K562 (cell line): Measurements from ENCODE around the gene C19orf12. TPM values are rescaled to one million over a fixed set of nuclear protein-coding genes. Genes with fewer than 3 reads are reported as not detected.

Experiments
- ATF7 ChIP-seq: fragments of 450-650 bp; IDR thresholded peaks from 2 replicates; pipeline ENCODE4 v1.7.1; 2014; ENCODE audit warnings: mild to moderate bottlenecking, moderate library complexity
- C11orf30 ChIP-seq: fragments of 450-650 bp; IDR thresholded peaks from 2 replicates; pipeline ENCODE4 v1.6.1; 2016; ENCODE audit warnings: low read depth, mild to moderate bottlenecking
- CCNT2 ChIP-seq: IDR thresholded peaks from 2 replicates; pipeline ENCODE4 v1.6.1; 2011; ENCODE audit warnings: borderline replicate concordance, low read depth, mild to moderate bottlenecking, moderate library complexity, mixed read lengths, low read length; ENCODE audit not compliant: insufficient read length; ENCODE audit errors: extremely low read depth
- DPF2 ChIP-seq: fragments of 450-650 bp; IDR thresholded peaks from 2 replicates; pipeline ENCODE4 v1.6.1; 2016
- ETV1 ChIP-seq: fragments of 450-650 bp; conservative IDR thresholded peaks from 2 replicates; pipeline ENCODE4 v1.6.1; 2016; ENCODE audit warnings: missing genetic modification characterization, control low read depth, low read depth, missing compliant biosample characterization
- EZH2 ChIP-seq: IDR thresholded peaks from 2 replicates; pipeline ENCODE4 v1.6.1; 2012; ENCODE audit warnings: low read depth, mild to moderate bottlenecking, inconsistent platforms, low read length, borderline replicate concordance
- FIP1L1 ChIP-seq: fragments of 200-400 bp; formaldehyde crosslinking; IDR thresholded peaks from 2 replicates; pipeline ENCODE4 v1.6.1; 2018; ENCODE audit warnings: mild to moderate bottlenecking, low read depth, low read length; ENCODE audit not compliant: poor library complexity, severe bottlenecking
- HMG20A ChIP-seq: fragments of 450-650 bp; formaldehyde crosslinking; conservative IDR thresholded peaks from 2 replicates; pipeline ENCODE4 v1.4.0; 2020; ENCODE audit warnings: mild to moderate bottlenecking, mixed read lengths
- ILF3 ChIP-seq: fragments of 450-650 bp; IDR thresholded peaks from 2 replicates; pipeline ENCODE4 v1.6.1; 2018; ENCODE audit warnings: antibody characterized with exemption, mild to moderate bottlenecking, moderate library complexity, borderline replicate concordance
- KDM2B ChIP-seq: fragments of 250-450 bp; sonication (Bioruptor Pico); IDR thresholded peaks from 2 replicates; pipeline ENCODE4 v1.8.0; 2021; ENCODE audit warnings: mild to moderate bottlenecking, moderate library complexity
- KLF6 ChIP-seq: fragments of 250-450 bp; sonication (Bioruptor Pico); IDR thresholded peaks from 2 replicates; pipeline ENCODE4 v1.4.0; 2020; ENCODE audit warnings: mild to moderate bottlenecking, moderate library complexity, borderline replicate concordance
- LCOR ChIP-seq: sonication (generic); formaldehyde crosslinking; IDR thresholded peaks from 2 replicates; pipeline ENCODE4 v1.8.0; 2022; ENCODE audit warnings: mild to moderate bottlenecking, missing genetic modification reagents
- NCOA4 ChIP-seq: fragments of 450-650 bp; IDR thresholded peaks from 2 replicates; pipeline ENCODE4 v1.6.1; 2018; ENCODE audit warnings: mild to moderate bottlenecking; ENCODE audit not compliant: partially characterized antibody
- POLR3A ChIP-seq: IDR thresholded peaks from 2 replicates; pipeline ENCODE4 v1.6.1; 2011; ENCODE audit warnings: borderline replicate concordance, mild to moderate bottlenecking, moderate library complexity; ENCODE audit not compliant: insufficient read length, insufficient read depth; ENCODE audit errors: extremely low read depth
- PYGO2 ChIP-seq: fragments of 450-650 bp; IDR thresholded peaks from 2 replicates; pipeline ENCODE4 v1.6.1; 2016; ENCODE audit warnings: mild to moderate bottlenecking, missing genetic modification characterization, moderate library complexity, missing compliant biosample characterization
- RBBP5 ChIP-seq: fragments of 200-600 bp; sonication (generic); IDR thresholded peaks from 2 replicates; pipeline ENCODE4 v1.6.1; 2012; ENCODE audit warnings: borderline replicate concordance, mild to moderate bottlenecking, low read length, control low read depth, inconsistent platforms; ENCODE audit not compliant: insufficient read depth, poor library complexity, severe bottlenecking
- RBM17 ChIP-seq: fragments of 200-400 bp; formaldehyde crosslinking; IDR thresholded peaks from 2 replicates; pipeline ENCODE4 v1.6.1; 2017; ENCODE audit warnings: low read depth, mild to moderate bottlenecking, low read length, borderline replicate concordance
- RBM34 ChIP-seq: fragments of 200-400 bp; formaldehyde crosslinking; IDR thresholded peaks from 2 replicates; pipeline ENCODE4 v1.6.1; 2018; ENCODE audit warnings: low read length, borderline replicate concordance; ENCODE audit not compliant: insufficient read depth
- SMARCA5 ChIP-seq: fragments of 450-650 bp; IDR thresholded peaks from 2 replicates; pipeline ENCODE4 v1.6.1; 2016
- SRSF9 ChIP-seq: fragments of 200-400 bp; formaldehyde crosslinking; IDR thresholded peaks from 2 replicates; pipeline ENCODE4 v1.6.1; 2017; ENCODE audit warnings: low read depth, low read length, borderline replicate concordance
- TBL1XR1 ChIP-seq, 2 experiments: IDR thresholded peaks; 2 replicates each; pipeline ENCODE4 v1.6.1; 2012; ENCODE audit warnings: improper control_type of control experiment in 2 of 2, low read length in 2 of 2, mild to moderate bottlenecking in 1 of 2
- TRIM28 ChIP-seq: fragments of 450-650 bp; IDR thresholded peaks from 2 replicates; pipeline ENCODE4 v1.6.1; 2017
- ZFPM2 ChIP-seq: fragments of 250-450 bp; sonication (Bioruptor Pico); IDR thresholded peaks from 2 replicates; pipeline ENCODE4 v1.5.1; 2022; ENCODE audit warnings: mild to moderate bottlenecking
- ZKSCAN8 ChIP-seq: fragments of 200-800 bp; sonication (Bioruptor generic); IDR thresholded peaks from 2 replicates; pipeline ENCODE4 v1.6.1; 2016; ENCODE audit warnings: missing genetic modification characterization, missing compliant biosample characterization
- ZNF347 ChIP-seq: fragments of 450-650 bp; formaldehyde crosslinking; IDR thresholded peaks from 2 replicates; pipeline ENCODE4 v1.4.0; 2020; ENCODE audit warnings: low read depth, mild to moderate bottlenecking, moderate library complexity
- ZNF76 ChIP-seq: fragments of 250-450 bp; sonication (Bioruptor Pico); IDR thresholded peaks from 2 replicates; pipeline ENCODE4 v1.4.0; 2020; ENCODE audit warnings: mild to moderate bottlenecking, moderate library complexity, borderline replicate concordance
- ZNF785 ChIP-seq: fragments of 250-450 bp; sonication (Bioruptor Pico); IDR thresholded peaks from 2 replicates; pipeline ENCODE4 v1.4.0; 2020; ENCODE audit warnings: mild to moderate bottlenecking
- polyA plus RNA-seq, 8 experiments: library from polyadenylated mRNA; depleted of rRNA in 4 of 8; stranded (reverse) in 5 of 8; unstranded in 3 of 8; fragments of >200 nt; fragmentation: Nextera tagmentation in 2 of 8; fragmentation: Illumina TruSeq in 1 of 8; extraction: Ambion mirVana in 2 of 8; extraction: Trizol in 1 of 8; gene quantifications; 2 replicates each; pipeline versions ENCODE4 v1.2.1 to v1.2.3, GENCODE V29; 2011 to 2014; ENCODE audit warnings: inconsistent platforms in 1 of 8, missing spikeins in 1 of 8
- total RNA-seq, 7 experiments: library from RNA; depleted of rRNA in 6 of 7; stranded (reverse); fragments of >200 nt in 6 of 7; fragmentation: Illumina TruSeq in 2 of 7; extraction: Trizol in 2 of 7; gene quantifications; 2 replicates each; pipeline versions ENCODE4 v1.2.1 to v1.2.3, GENCODE V29; 2011 to 2021; ENCODE audit warnings: low replicate concordance in 1 of 7
- TF ChIP-seq, protein P1 (sequence below): fragments of 250-450 bp; sonication (Bioruptor Pico); IDR thresholded peaks from 2 replicates; pipeline ENCODE4 v1.4.0; 2020; ENCODE audit warnings: mild to moderate bottlenecking, moderate library complexity, borderline replicate concordance

Gene C19orf12
- total and polyA plus RNA-seq, 9 of the 15 experiments (the other 6 are each of a cell fraction or from before 2014, with no cell fraction given), result 1.9 to 14.5 (median 10.2) TPM

DNA sequence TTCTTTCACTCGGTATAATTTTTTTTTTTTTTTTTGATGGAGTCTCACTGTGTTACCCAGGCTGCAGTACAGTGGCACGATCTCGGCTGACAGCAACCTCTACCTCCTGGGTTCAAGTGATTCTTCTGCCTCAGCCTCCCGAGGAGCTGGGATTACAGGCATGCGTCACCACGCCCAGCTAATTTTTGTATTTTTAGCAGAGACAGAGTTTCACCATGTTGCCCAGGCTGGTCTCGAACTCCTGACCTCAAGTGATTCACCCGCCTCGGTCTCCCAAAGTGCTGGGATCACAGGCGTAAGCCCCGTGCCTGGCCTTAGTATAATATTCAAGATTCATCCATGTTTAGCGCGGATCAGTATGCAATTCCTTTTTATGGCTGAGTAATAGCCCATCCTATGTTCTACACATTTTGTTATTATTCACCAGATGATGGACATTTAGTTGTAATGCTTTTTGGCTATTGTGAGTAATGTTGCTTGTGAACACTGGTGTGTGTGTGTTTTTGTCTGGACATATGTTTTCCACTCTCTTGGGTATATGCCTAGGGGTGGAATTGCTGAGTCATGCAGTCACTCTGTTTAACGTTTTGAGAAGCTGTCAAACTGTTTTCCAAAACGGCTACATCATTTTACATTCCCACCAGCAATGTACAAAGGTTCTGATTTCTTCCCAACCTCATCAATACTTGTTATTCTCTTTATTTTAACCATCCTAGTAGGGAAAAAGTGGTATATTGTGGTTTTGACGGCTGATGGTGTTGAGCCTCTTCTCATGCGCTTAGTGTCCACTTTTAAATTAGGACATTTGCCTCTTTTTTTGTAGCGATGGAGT lies 26.9 kb downstream of the C19orf12 start (continued):
- TF ChIP-seq SRSF9 (no peak), DPF2 (peak; percentile 84), RBM34 (no peak), ZKSCAN8 (CRISPR knock-in tag) (no peak), PYGO2 (tag) (no peak), ZFPM2 (CRISPR knock-in tag) (no peak), LCOR (CRISPR knock-in tag) (no peak), FIP1L1 (no peak), SMARCA5 (peak; percentile 70; the same call in 1 of the 2 replicates), NCOA4 (no peak), RBBP5 (no peak), ZNF347 (no peak), ETV1 (tag) (peak; percentile 36; the same call in 1 of the 2 replicates), C11orf30 (peak; percentile 99), KLF6 (CRISPR knock-in tag) (no peak; the same call in 1 of the 2 replicates), TRIM28 (0 out of 2 replicates have a peak, but pooled peaks have one; percentile 27), ILF3 (no peak), TBL1XR1 (IDR thresholded peaks at IDR 0.05; ENCODE audit: low read length in 2 of 2) (0 out of 4 replicates have a peak, but pooled peaks of 1 of the 2 experiments have one; percentile 23), ZNF785 (CRISPR knock-in tag) (no peak), ZNF76 (no peak), HMG20A (CRISPR knock-in tag) (no peak), KDM2B (CRISPR knock-in tag) (no peak), CCNT2 (no peak), RBM17 (no peak), EZH2 (no peak), POLR3A (no peak), ATF7 (no peak)
- TF ChIP-seq, protein P1, sequence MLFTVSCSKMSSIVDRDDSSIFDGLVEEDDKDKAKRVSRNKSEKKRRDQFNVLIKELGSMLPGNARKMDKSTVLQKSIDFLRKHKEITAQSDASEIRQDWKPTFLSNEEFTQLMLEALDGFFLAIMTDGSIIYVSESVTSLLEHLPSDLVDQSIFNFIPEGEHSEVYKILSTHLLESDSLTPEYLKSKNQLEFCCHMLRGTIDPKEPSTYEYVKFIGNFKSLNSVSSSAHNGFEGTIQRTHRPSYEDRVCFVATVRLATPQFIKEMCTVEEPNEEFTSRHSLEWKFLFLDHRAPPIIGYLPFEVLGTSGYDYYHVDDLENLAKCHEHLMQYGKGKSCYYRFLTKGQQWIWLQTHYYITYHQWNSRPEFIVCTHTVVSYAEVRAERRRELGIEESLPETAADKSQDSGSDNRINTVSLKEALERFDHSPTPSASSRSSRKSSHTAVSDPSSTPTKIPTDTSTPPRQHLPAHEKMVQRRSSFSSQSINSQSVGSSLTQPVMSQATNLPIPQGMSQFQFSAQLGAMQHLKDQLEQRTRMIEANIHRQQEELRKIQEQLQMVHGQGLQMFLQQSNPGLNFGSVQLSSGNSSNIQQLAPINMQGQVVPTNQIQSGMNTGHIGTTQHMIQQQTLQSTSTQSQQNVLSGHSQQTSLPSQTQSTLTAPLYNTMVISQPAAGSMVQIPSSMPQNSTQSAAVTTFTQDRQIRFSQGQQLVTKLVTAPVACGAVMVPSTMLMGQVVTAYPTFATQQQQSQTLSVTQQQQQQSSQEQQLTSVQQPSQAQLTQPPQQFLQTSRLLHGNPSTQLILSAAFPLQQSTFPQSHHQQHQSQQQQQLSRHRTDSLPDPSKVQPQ (CRISPR knock-in tag), result no peak
